Fibroblast of skin of right biceps (primary cell): Measurements from ENCODE around the gene FKBP15.
A peak's percentile ranks its signal among the peaks of the same experiment; 100 is the strongest.
"Not testable (repeated sequence)": the region's sequence is repeated elsewhere in the genome, so short reads cannot be mapped to it uniquely, and the experiment has no call there.

Experiments
- DNase-seq: peaks from one replicate; pipeline ENCODE4 v3.0.0-alpha.2; 2013

FKBP15 gene

GRCh38 chr9:113176803-113177202, 44.3 kb downstream of the FKBP15 start:
- DNase-seq: no peak

GRCh38 chr9:113173341-113173740, 47.7 kb downstream of the FKBP15 start:
- no peak for DNase-seq

GRCh38 chr9:113168809-113169208, 52.3 kb downstream of the FKBP15 start:
- DNase-seq: no peak

GRCh38 chr9:113166039-113166438, 55.0 kb downstream of the FKBP15 start:
- DNase-seq: no peak

GRCh38 chr9:113164536-113165300, 56.4 kb downstream of the FKBP15 start:
- peak; percentile 65 for DNase-seq

- no peak for DNase-seq
Observed at GRCh38 chr9:113163001-113163400, 58.1 kb downstream of the FKBP15 start.

GRCh38 chr9:113160571-113160970, 60.5 kb downstream of the FKBP15 start:
- DNase-seq: no peak

GRCh38 chr9:113158446-113158845, 62.6 kb downstream of the FKBP15 start:
- DNase-seq: no peak

GRCh38 chr9:113156880-113157279, 64.2 kb downstream of the FKBP15 start:
- no peak for DNase-seq

GRCh38 chr9:113155911-113156588, 65.0 kb downstream of the FKBP15 start:
- DNase-seq: no peak

- no peak for DNase-seq
Observed at GRCh38 chr9:113154946-113155345, 66.1 kb downstream of the FKBP15 start.

- peak; percentile 55 for DNase-seq
Observed at GRCh38 chr9:113154471-113154870, 66.6 kb downstream of the FKBP15 start.

- no peak for DNase-seq
Observed at GRCh38 chr9:113153599-113153998, 67.5 kb downstream of the FKBP15 start.

- peak; percentile 34 for DNase-seq
Observed at GRCh38 chr9:113152699-113153098, 68.4 kb downstream of the FKBP15 start.

GRCh38 chr9:113151696-113152630, 69.1 kb downstream of the FKBP15 start:
- DNase-seq: no peak

GRCh38 chr9:113150670-113151611, 70.1 kb downstream of the FKBP15 start, which contains the start of gene SLC31A2:
Gene SLC31A2, plus strand, starts transcription at chr9:113151007. Its CDS starts 68 bp downstream, at chr9:113151075.
- peak; percentile 82 for DNase-seq

GRCh38 chr9:113149561-113149960, 71.5 kb downstream of the FKBP15 start:
- not testable (repeated sequence) for DNase-seq

- no peak for DNase-seq
Observed at GRCh38 chr9:113148781-113149510, 72.1 kb downstream of the FKBP15 start.

GRCh38 chr9:113148372-113148705, 72.7 kb downstream of the FKBP15 start:
- no peak for DNase-seq

- DNase-seq: no peak
Observed at GRCh38 chr9:113143432-113144227, 77.4 kb downstream of the FKBP15 start.
